ENCODE data around the gene RASL10A. TPM values are rescaled to one million over a fixed set of nuclear protein-coding genes. Genes with fewer than 3 reads are reported as not detected.

The RASL10A gene
- total RNA-seq, 2 donors from 2014 or later: 0.42 to 1.3 TPM

- Histone ChIP-seq H3K27ac (no peak overlapping the region), H3K36me3 (peaks cover 29% of the 10 kb centered on the region)
- intact Hi-C loops (cut with DNase I): no loop called here
Measured at GRCh38 chr22:29341849-29342127, 26.3 kb upstream of the RASL10A start.

GRCh38 chr22:29341056-29341848, 25.8 kb upstream of the RASL10A start:
- no peaks in the 10 kb centered on the region for H3K9me3 ChIP-seq
- intact Hi-C loops (cut with DNase I): no loop called here
- no peaks in the 10 kb centered on the region for H3K4me1 ChIP-seq
- no peak overlapping the region for H3K4me3 ChIP-seq
- TF ChIP-seq CTCF (IDR thresholded peaks at IDR 0.05): no peak
- H3K27me3 ChIP-seq: no peaks in the 10 kb centered on the region
- H3K9ac ChIP-seq (ENCODE audit: low read depth in 2 of 2, low read length in 2 of 2): no peak overlapping the region
- no peak overlapping the region for H3K27ac ChIP-seq
- no peak for DNase-seq
- peaks cover 29% of the 10 kb centered on the region for H3K36me3 ChIP-seq

More at GRCh38 chr22:29341849-29342127, 26.3 kb upstream of the RASL10A start:
- H3K9me3 ChIP-seq: no peaks in the 10 kb centered on the region
- no peaks in the 10 kb centered on the region for H3K4me1 ChIP-seq
- H3K9ac ChIP-seq (ENCODE audit: low read depth in 2 of 2, low read length in 2 of 2): no peak overlapping the region
- no peaks in the 10 kb centered on the region for H3K27me3 ChIP-seq
- no peak for DNase-seq
- no peak overlapping the region for H3K4me3 ChIP-seq
- TF ChIP-seq CTCF (IDR thresholded peaks at IDR 0.05): no peak

GRCh38 chr22:29340566-29340965, 25.1 kb upstream of the RASL10A start:
- Histone ChIP-seq H3K9ac (ENCODE audit: low read depth in 2 of 2, low read length in 2 of 2) (no peak overlapping the region), H3K4me3 (no peak overlapping the region), H3K4me1 (no peaks in the 10 kb centered on the region), H3K27ac (no peak overlapping the region), H3K9me3 (no peaks in the 10 kb centered on the region), H3K27me3 (no peaks in the 10 kb centered on the region), H3K36me3 (peaks cover 25% of the 10 kb centered on the region)
- intact Hi-C loops (cut with DNase I): no loop called here
- no peak for TF ChIP-seq CTCF (IDR thresholded peaks at IDR 0.05)
- no peak for DNase-seq

GRCh38 chr22:29339381-29340235, 24.1 kb upstream of the RASL10A start:
- no peak for TF ChIP-seq CTCF (IDR thresholded peaks at IDR 0.05)
- no peak overlapping the region for H3K27ac ChIP-seq
- H3K27me3 ChIP-seq: no peaks in the 10 kb centered on the region
- no peak overlapping the region for H3K9ac ChIP-seq (ENCODE audit: low read depth in 2 of 2, low read length in 2 of 2)
- H3K4me1 ChIP-seq: no peaks in the 10 kb centered on the region
- H3K4me3 ChIP-seq: no peak overlapping the region
- H3K36me3 ChIP-seq: peaks cover 24% of the 10 kb centered on the region
- intact Hi-C loops (cut with DNase I): no loop called here
- H3K9me3 ChIP-seq: no peaks in the 10 kb centered on the region
- no peak for DNase-seq

GRCh38 chr22:29338398-29338797, 22.9 kb upstream of the RASL10A start:
- Histone ChIP-seq H3K27ac (no peak overlapping the region), H3K4me1 (no peaks in the 10 kb centered on the region), H3K27me3 (no peaks in the 10 kb centered on the region)

More at GRCh38 chr22:29338398-29338797, 22.9 kb upstream of the RASL10A start:
- H3K9me3 ChIP-seq: no peaks in the 10 kb centered on the region
- TF ChIP-seq CTCF (IDR thresholded peaks at IDR 0.05): no peak
- intact Hi-C loops (cut with DNase I): no loop called here
- H3K4me3 ChIP-seq: no peak overlapping the region
- no peak overlapping the region for H3K9ac ChIP-seq (ENCODE audit: low read depth in 2 of 2, low read length in 2 of 2)
- no peak for DNase-seq
- H3K36me3 ChIP-seq: peaks cover 23% of the 10 kb centered on the region
